Gastroesophageal sphincter (tissue), 4 donors: ENCODE data around the gene PSMB9. TPM values are rescaled to one million over a fixed set of nuclear protein-coding genes. Genes with fewer than 3 reads are reported as not detected.
"Not testable (repeated sequence)": the region's sequence is repeated elsewhere in the genome, so short reads cannot be mapped to it uniquely, and the experiment has no call there.

Experiments
- ATAC-seq: fragments of 150-250 bp; one replicate; pipeline ENCODE4 v1.9.1; 2016; ENCODE audit warnings: mild to moderate bottlenecking, moderate library complexity
- H3K27ac ChIP-seq, 4 donors: fragments of 200-600 bp; sonication (generic) in 3 of 4; 1 replicate in 3 of 4; 2 replicates in 1 of 4; pipeline ENCODE4 v1.5.1; 2016 to 2019
- H3K27me3 ChIP-seq: fragments of 200-600 bp; sonication (generic); one replicate; pipeline ENCODE4 v1.5.1; 2019
- H3K36me3 ChIP-seq, 2 donors: fragments of 200-600 bp; sonication (generic); one replicate each; pipeline ENCODE4 v1.5.1; 2019; ENCODE audit warnings: control low read depth in 1 of 2
- H3K4me1 ChIP-seq, 3 donors: fragments of 200-600 bp; sonication (generic); 1 replicate in 2 of 3; 2 replicates in 1 of 3; pipeline ENCODE4 v1.5.1; 2016 to 2019; ENCODE audit warnings: control low read depth in 2 of 3
- H3K4me3 ChIP-seq, 2 donors: fragments of 200-600 bp; sonication (generic); one replicate each; pipeline ENCODE4 v1.5.1; 2019; ENCODE audit warnings: mild to moderate bottlenecking in 1 of 2, moderate library complexity in 1 of 2
- H3K9me3 ChIP-seq, 3 donors: fragments of 200-600 bp; sonication (generic); one replicate each; pipeline ENCODE4 v1.5.1; 2017 to 2019; ENCODE audit warnings: control low read depth in 2 of 3
- EP300 ChIP-seq: sonication (generic); formaldehyde crosslinking; IDR thresholded peaks from one replicate; pipeline ENCODE4 v1.6.1; 2017; ENCODE audit warnings: antibody characterized with exemption, mild to moderate bottlenecking
- POLR2A ChIP-seq, 2 donors: fragments of 450-650 bp; IDR thresholded peaks; one replicate each; pipeline ENCODE4 v1.6.1; 2017; ENCODE audit warnings: antibody characterized with exemption in 2 of 2, mild to moderate bottlenecking in 2 of 2, moderate library complexity in 1 of 2
- POLR2AphosphoS5 ChIP-seq: sonication (generic); formaldehyde crosslinking; IDR thresholded peaks from one replicate; pipeline ENCODE4 v1.6.1; 2017; ENCODE audit warnings: antibody characterized with exemption
- WGBS, 2 donors: methylation state at CpG; one replicate each; pipeline ENCODE4 v1.1.5; 2018; ENCODE audit warnings: low coverage in 1 of 2; 5-methylcytosine and 5-hydroxymethylcytosine counted together
- total RNA-seq, 4 donors: library from RNA; depleted of rRNA; stranded (reverse); fragments of >200 nt; gene quantifications; one replicate each; pipeline ENCODE4 v1.1.0, GENCODE V29; 2016
- TF ChIP-seq, protein P1 (sequence below), 4 experiments: fragments of 200-600 bp in 2 of 4; fragments of 450-650 bp in 2 of 4; sonication (generic) in 1 of 4; IDR thresholded peaks; one replicate each; pipeline ENCODE4 v1.5.1; 2017 to 2019; ENCODE audit warnings: antibody characterized with exemption in 4 of 4, mild to moderate bottlenecking in 2 of 4, moderate library complexity in 2 of 4

Gene PSMB9
- total RNA-seq = 10 to 100 TPM; 12.9 to 19.7 (median 15.8) TPM

DNA sequence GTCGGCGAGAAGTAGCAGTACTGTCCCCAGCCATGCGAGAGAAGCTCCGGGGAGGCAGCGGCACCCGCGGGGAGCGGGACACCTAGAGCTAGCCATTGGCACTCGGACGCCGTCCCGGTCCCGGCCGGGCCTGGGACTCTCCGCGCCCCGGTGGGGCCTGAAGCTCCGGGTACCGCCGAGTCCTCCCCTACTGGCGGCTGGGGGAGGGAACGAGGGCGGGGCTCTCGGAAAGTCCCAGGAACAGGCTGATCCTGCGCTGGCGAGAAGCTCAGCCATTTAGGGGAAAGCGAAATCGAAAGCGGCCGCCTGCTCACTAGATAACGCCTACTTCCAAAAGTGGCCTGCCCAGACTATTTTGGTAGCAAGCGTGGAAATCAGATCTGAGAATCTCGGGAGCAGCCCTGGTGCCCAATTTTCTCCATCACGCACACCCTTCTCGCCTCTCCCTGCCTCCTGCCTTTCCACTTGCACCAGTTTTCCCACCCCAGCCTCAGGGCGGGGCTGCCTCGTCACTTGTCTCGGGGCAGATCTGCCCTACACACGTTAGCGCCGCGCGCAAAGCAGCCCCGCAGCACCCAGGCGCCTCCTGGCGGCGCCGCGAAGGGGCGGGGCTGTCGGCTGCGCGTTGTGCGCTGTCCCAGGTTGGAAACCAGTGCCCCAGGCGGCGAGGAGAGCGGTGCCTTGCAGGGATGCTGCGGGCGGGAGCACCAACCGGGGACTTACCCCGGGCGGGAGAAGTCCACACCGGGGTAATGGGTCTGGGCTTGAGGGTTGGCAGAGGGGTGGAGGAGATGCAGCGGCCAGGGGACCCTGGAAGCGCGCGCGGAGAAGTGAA is at the start of gene PSMB9, which contains the start of gene TAP1:
TSS of gene PSMB9 (plus strand) at position 652 of the 835 bp plus-strand sequence. CDS start at position 690, 38 bp downstream.
TSS of gene TAP1 (minus strand) at position 164 of the 835 bp plus-strand sequence. CDS start at position 96, 68 bp downstream.
- Histone ChIP-seq H3K36me3 (peaks cover 0 to 43% of the 10 kb centered on the region in 2 donors), H3K27me3 (no peaks in the 10 kb centered on the region), H3K9me3 (no peaks in the 10 kb centered on the region), H3K4me1 (peaks cover 3 to 46% (median 20%) of the 10 kb centered on the region in 3 donors), H3K4me3 (peak within 1 kb of the TSS; percentile 83 to 85), H3K27ac (peak within 1 kb of the TSS; percentile 91 to 99 (median 98))
- peak; percentile 95 for ATAC-seq
- WGBS, 2 donors = 0% methylated on average over 7 of the region's 68 CpGs; no CpG with 5 or more reads in 1 of the 2 donors
- TF ChIP-seq EP300 = no peak
- peak; percentile 92 for TF ChIP-seq POLR2AphosphoS5
- TF ChIP-seq POLR2A (IDR thresholded peaks at IDR 0.05) = peak; percentile 90 to 93
- TF ChIP-seq, protein P1, sequence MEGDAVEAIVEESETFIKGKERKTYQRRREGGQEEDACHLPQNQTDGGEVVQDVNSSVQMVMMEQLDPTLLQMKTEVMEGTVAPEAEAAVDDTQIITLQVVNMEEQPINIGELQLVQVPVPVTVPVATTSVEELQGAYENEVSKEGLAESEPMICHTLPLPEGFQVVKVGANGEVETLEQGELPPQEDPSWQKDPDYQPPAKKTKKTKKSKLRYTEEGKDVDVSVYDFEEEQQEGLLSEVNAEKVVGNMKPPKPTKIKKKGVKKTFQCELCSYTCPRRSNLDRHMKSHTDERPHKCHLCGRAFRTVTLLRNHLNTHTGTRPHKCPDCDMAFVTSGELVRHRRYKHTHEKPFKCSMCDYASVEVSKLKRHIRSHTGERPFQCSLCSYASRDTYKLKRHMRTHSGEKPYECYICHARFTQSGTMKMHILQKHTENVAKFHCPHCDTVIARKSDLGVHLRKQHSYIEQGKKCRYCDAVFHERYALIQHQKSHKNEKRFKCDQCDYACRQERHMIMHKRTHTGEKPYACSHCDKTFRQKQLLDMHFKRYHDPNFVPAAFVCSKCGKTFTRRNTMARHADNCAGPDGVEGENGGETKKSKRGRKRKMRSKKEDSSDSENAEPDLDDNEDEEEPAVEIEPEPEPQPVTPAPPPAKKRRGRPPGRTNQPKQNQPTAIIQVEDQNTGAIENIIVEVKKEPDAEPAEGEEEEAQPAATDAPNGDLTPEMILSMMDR (IDR thresholded peaks at IDR 0.05) = peak; percentile 73 to 92 (median 86)

DNA sequence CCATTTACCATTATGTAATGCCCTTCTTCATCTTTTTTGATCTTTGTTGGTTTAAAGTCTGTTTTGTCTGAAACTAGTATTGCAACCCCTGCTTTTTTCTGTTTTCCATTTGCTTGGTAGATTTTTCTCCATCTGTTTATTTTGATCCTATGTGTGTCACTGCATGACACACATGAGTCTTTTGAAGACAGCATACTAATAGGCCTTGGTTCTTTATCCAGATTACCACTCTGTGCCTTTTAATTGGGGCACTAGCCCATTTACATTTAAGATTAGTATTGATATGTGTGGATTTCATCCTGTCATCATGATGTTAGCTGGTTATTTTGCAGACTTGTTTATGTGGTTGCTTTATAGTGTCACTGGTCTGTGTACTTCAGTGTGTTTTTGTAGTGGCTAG is 48.6 kb upstream of the PSMB9 start:
- not testable (repeated sequence) for H3K4me3 ChIP-seq, H3K36me3 ChIP-seq, H3K9me3 ChIP-seq, H3K4me1 ChIP-seq, ATAC-seq, H3K27ac ChIP-seq
- peaks cover 36% of the 10 kb centered on the region for H3K27me3 ChIP-seq

DNA sequence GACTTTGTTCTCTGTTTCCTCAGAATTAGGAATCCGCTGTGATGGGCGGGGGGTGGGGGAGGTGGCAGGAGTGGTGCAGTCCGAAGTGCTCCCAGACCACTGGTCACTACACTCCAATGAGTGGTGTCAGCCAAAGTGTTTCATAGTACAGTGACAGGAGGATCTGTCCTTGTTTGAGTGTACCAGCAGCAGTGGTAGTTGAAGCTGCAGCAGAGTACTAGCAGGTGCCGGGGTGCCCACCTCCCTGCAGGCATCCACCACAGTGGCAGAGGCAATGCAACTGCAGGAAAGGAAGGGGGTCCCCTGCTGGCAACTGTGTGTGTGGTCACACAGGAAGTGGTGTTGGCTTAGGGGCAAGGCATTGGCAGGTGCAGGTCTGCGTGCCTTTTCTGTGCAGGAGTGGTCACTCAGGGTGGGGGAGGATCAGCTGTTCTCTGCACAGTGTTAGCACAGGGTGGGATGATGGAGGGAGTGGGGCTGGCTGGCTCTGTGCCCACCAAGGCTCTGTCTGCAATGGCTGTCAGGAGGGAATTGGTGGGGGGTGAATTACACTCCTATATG is 46.9 kb upstream of the PSMB9 start:
- Histone ChIP-seq H3K9me3 (no peaks in the 10 kb centered on the region), H3K4me3 (no peak overlapping the region), H3K36me3 (no peaks in the 10 kb centered on the region), H3K27ac (no peak overlapping the region), H3K27me3 (peaks cover 27% of the 10 kb centered on the region), H3K4me1 (no peaks in the 10 kb centered on the region)
- TF ChIP-seq POLR2AphosphoS5 = no peak
- TF ChIP-seq, protein P1 (IDR thresholded peaks at IDR 0.05) = no peak
- no peak for TF ChIP-seq POLR2A (IDR thresholded peaks at IDR 0.05)
- TF ChIP-seq EP300 = no peak
- WGBS, 2 donors = 90% methylated on average over 2 of the region's 5 CpGs; no CpG with 5 or more reads in 1 of the 2 donors
- ATAC-seq = no peak

DNA sequence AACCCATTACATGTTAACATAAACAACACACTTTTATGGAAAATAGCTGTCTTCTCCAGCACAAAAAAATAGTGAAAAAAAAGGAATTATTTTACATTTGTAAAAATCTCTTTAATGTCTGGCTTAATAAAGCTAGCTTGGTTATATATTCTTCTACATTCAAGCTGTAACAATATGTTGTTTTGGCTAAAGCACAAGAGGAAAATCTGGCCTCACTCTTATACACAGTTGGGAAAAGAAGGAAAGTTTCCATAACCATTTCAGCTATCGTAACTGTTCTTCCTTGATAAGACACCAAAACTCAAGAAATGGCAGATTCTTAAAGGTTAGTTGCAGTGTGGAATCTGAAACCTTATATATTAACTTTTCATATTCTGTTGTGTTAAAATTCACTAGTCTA is 44.8 kb upstream of the PSMB9 start:
- no peak for ATAC-seq
- Histone ChIP-seq H3K27ac (no peak overlapping the region), H3K4me1 (no peaks in the 10 kb centered on the region), H3K36me3 (no peaks in the 10 kb centered on the region), H3K27me3 (peaks cover 32% of the 10 kb centered on the region), H3K4me3 (no peak overlapping the region), H3K9me3 (no peaks in the 10 kb centered on the region)
- WGBS, 2 donors = 0 to 45% methylated on average over 1 of the region's 1 CpG
- TF ChIP-seq POLR2AphosphoS5 = no peak
- TF ChIP-seq, protein P1 (IDR thresholded peaks at IDR 0.05) = no peak
- no peak for TF ChIP-seq POLR2A (IDR thresholded peaks at IDR 0.05)
- TF ChIP-seq EP300 = no peak

DNA sequence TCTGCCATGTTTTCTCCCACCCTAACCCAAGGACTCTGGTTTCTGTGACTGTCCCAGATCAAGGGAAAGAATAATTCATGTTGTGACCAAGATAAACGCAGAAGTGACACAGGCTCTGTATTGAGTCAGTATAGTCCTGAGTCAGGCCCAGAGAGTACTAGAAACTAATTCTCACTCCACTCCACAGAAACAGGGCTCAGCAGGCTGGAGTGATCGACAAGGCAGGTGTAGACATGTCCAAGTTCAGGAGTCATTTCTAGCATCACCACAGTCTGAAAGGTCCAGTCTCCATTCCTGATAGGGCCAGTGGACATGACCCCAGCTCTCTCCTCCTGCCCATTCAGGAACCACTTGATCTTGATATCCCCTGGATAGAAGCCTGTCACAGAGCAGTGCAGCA is 39.8 kb upstream of the PSMB9 start:
- Histone ChIP-seq H3K9me3 (no peaks in the 10 kb centered on the region), H3K27ac (no peak overlapping the region), H3K4me1 (no peaks in the 10 kb centered on the region), H3K27me3 (peaks cover 14% of the 10 kb centered on the region), H3K36me3 (no peaks in the 10 kb centered on the region), H3K4me3 (no peak overlapping the region)
- ATAC-seq = no peak
- 71 to 94% methylated on average over 1 to 2 of the region's 2 CpGs for WGBS, 2 donors
- TF ChIP-seq POLR2A (IDR thresholded peaks at IDR 0.05) (no peak), EP300 (no peak)
